UCSD-AML1 (cell line): ENCODE results near the gene PKD1L1.

ENCODE experiments used
- DNase-seq: peaks from one replicate; lab custom pipeline; 2025; ENCODE audit not compliant: unreplicated experiment; lab: John Stamatoyannopoulos, UW

The PKD1L1 gene

DNA sequence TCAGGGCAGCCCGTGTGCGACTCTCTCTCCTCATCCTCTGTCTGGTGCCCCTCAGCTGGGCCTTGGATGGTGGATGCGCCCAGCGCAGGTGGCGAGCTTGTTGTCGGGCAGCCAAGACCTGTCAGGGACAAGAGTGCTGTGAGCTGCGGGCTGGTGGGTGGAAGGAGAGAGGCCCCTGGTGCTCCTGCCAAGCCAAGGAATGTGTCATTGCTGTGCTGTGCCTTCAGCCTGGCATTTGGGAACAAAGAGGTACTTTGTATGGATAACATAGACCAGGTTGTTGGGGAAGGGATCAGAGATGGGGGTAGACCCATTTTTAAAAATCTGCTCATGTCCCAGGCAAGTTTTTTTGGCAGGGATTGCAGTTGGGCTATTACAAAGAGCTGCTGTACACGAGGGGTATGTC is 120.9 kb downstream of the PKD1L1 start:
- no peak for DNase-seq

DNA sequence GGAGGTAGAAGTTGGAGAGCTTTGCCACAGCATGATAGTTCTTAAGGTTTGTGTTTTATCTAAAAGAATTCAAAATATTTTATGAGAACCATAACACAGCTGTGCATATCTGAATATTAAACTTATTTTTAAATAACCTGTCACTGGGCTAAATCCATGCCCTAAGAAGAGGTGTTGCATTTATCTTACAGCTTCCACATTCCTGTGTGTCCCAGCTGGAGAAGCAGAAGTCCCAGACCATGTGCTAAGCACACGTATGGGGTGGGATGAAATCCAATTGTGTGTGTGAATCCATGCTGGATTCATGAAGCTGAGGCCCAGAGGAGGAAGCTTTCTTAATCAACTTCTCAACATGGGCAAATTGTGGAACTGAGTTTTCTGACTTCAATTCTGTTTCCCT is 121.5 kb downstream of the PKD1L1 start:
- DNase-seq = no peak

- DNase-seq = no peak
Measured at GRCh38 chr7:47819607-47819920, 128.7 kb downstream of the PKD1L1 start.

GRCh38 chr7:47818796-47819606 is 129.3 kb downstream of the PKD1L1 start:
- peak; percentile 30 for DNase-seq

DNA sequence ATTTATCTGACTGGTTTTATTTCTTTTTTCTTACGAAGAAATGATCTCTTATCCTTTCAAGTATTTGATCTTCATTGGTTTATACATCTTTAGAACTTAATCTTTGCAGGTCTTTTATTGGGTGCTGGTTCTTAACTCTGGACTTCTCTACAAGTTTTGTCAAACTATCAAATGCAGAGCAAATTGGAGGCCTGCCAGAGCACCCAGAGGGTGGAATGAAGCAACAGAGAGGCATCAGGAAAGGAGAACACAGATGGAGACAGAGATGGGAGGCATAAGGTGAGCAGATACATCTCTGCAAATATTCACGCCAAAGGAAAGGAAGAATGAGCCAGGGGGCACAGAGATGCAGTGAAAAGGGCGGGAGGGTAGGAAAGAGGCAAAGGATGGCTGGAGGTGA is 130.3 kb downstream of the PKD1L1 start:
- no peak for DNase-seq

- no peak for DNase-seq
Measured at GRCh38 chr7:47816647-47817046, 131.6 kb downstream of the PKD1L1 start.

DNA sequence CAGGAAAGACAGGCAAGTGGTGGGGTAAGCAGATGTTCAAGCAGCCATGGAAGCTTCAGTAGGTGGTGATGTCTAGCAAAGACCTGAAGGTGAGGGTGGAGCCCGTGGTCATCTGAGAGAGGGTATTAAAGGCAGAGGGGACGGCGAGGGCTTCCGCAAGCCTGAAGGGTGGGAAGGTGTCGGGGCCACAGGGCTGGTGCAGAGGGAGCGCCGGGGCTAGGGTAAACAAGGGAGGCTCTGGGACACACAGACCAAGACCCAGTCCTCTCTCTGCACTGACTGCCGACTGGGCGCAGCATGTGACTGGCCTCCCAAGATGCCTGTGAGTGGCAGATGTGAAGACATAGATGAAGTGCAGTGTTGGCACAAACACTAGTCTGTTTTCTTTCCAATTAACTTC is 132.4 kb downstream of the PKD1L1 start:
- DNase-seq = no peak

DNA sequence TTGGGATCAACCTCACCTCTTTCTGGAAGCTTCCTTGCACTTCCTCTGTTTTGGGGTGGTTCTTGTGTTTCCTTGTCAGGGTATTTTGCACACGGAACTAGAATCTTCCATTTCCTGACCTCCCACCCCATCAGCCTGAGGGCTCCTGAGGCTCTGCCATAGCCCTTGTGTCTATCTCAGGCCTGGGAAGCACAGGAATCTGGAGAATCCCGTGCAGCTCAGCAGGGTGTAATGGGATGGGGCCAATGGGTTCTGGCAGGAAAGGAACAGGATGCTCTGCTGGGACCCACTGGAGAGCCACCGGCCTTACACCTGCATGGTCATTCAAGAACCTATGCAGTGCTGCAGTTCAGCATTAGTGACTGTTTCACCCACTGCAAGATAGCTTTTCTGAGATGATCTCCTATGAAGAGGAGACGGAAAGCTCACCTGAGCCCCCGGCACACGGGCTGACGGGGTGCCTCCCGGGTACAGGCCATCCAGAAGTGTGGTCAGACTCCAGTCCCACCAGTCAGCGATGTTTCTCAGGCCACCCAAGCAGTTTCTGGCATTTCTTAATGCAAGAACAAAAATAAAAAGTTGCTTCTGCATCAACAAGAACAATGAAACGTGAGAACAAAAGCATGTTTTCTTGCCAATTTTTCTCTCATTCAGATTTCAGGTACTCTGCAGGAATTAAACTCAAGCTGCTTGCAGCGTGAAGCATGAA is 133.2 kb downstream of the PKD1L1 start:
- DNase-seq = no peak

GRCh38 chr7:47813620-47814260 is 134.5 kb downstream of the PKD1L1 start:
- DNase-seq = no peak

GRCh38 chr7:47812429-47813136 is 135.7 kb downstream of the PKD1L1 start:
- DNase-seq = no peak

- no peak for DNase-seq
Measured at GRCh38 chr7:47811632-47812380, 136.5 kb downstream of the PKD1L1 start.

DNA sequence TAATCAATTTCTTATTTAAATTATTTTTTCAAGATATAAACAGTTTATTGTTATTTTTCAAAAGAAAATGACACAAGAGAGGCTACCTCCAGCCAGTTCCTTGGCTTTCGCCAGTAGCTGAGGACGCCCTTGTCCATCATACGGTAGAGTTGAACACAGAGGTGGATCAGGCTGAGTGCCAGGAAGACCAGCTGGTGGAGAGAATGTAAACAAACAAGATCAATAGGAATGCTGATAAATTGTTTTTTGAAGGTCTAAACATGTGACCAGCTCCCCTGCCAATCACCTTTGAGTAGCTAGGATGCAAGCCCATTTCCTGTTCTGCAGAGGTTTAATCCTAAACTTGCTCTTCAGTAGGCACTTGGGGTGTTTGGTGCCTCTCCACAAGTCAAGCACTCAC is 138.9 kb downstream of the PKD1L1 start:
- DNase-seq = no peak

GRCh38 chr7:47808321-47808720 is 139.9 kb downstream of the PKD1L1 start:
- DNase-seq = no peak

DNA sequence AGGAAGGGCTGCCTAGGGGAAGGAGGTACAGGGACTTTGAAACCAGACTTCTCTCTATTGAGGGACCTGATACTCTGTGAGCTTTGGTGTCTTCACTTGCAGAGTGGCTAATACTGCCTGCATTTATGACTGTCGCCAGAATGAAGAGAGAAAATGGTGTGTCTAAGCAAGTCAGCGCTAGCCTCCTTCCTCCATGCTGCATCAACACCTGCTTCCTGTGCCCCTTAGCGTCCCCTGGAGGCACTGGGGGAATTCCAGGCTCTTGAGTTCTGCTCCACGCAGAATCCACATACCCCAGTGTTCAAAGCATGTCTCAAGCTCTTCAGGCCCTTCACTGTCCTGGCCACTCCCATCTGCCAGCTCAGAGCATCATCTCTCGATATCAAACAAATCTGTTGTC is 140.5 kb downstream of the PKD1L1 start:
- DNase-seq = peak; percentile 18

- peak; percentile 18 for DNase-seq
Measured at GRCh38 chr7:47807126-47807525, 141.1 kb downstream of the PKD1L1 start.

- no peak for DNase-seq
Measured at GRCh38 chr7:47806701-47807103, 141.6 kb downstream of the PKD1L1 start.

DNA sequence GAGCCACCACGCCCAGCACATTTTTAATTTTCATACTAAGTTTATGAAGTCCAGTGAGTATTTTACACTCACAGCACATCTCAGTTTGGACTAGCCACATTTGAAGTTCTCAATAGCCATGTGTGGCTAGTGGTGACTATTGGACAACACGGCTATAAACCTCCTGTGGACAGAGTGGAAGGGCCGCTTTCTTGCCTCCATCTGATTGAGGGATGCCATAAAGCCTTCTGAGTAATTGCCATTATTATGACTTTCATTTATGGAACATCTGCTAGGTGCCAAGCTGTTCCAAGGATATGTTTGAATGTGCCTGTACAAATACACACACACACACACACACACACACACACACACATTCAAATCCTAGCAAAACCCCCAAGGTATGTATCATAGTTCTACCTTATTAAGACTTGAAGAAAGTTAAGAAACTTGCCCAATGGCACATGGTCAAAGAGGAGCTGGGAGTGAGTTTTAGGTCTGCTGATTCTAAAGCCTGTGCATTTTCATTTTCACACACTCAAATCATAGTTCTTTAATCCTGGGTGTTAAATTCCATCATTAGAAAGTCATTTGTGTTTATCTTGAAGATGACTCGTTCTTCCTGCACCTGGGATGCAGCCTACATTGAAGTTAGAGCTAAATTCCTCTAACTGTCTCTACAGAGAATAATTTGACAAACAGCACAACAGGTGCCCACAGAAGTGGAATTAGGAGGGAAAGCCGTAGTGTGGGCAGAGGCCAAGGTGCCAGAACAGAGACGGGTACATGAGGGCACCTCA is 143.3 kb downstream of the PKD1L1 start:
- DNase-seq = no peak

- no peak for DNase-seq
Measured at GRCh38 chr7:47803846-47804245, 144.4 kb downstream of the PKD1L1 start.

GRCh38 chr7:47803025-47803424 is 145.2 kb downstream of the PKD1L1 start:
- DNase-seq = no peak

- DNase-seq = no peak
Measured at GRCh38 chr7:47801423-47801822, 146.8 kb downstream of the PKD1L1 start.
